Lower leg skin (tissue), 4 donors: Measurements from ENCODE around the gene ABCA4. TPM values are rescaled to one million over a fixed set of nuclear protein-coding genes. Genes with fewer than 3 reads are reported as not detected.

Source experiments
- DNase-seq, 2 donors: peaks; one replicate each; pipeline ENCODE4 v3.0.0-alpha.2; 2019; ENCODE audit warnings: low spot score in 2 of 2
- H3K4me3 ChIP-seq: fragments of 200-600 bp; sonication (generic); 2 replicates; pipeline ENCODE4 v1.5.1; 2017; ENCODE audit warnings: mild to moderate bottlenecking, low read depth; ENCODE audit not compliant: poor library complexity, severe bottlenecking
- POLR2A ChIP-seq, 2 donors: fragments of 450-650 bp; IDR thresholded peaks; one replicate each; pipeline ENCODE4 v1.6.1; 2016 to 2017; ENCODE audit warnings: antibody characterized with exemption in 2 of 2, mild to moderate bottlenecking in 1 of 2, moderate library complexity in 1 of 2
- WGBS, 2 donors: methylation state at CpG; one replicate each; pipeline ENCODE4 v1.1.5; 2018; 5-methylcytosine and 5-hydroxymethylcytosine counted together
- intact Hi-C: fragments of 100-400 bp; cut with DNase I; formaldehyde crosslinking; loops from one replicate; pipeline ENCODE4 v1.15.0; 2023; ENCODE audit warnings: low total_unique reads
- total RNA-seq, 4 donors: library from RNA; depleted of rRNA; stranded (reverse); fragments of >200 nt; gene quantifications; one replicate each; pipeline ENCODE4 v1.1.0, GENCODE V29; 2016
- TF ChIP-seq, protein P1 (sequence below), 3 donors: fragments of 450-650 bp; IDR thresholded peaks; one replicate each; pipeline ENCODE4 v1.5.1; 2016; ENCODE audit warnings: antibody characterized with exemption in 3 of 3, mild to moderate bottlenecking in 3 of 3, moderate library complexity in 2 of 3

Gene ABCA4
- total RNA-seq, 4 donors from 2014 or later: 0.46 to 5.3 (median 3.8) TPM

DNA sequence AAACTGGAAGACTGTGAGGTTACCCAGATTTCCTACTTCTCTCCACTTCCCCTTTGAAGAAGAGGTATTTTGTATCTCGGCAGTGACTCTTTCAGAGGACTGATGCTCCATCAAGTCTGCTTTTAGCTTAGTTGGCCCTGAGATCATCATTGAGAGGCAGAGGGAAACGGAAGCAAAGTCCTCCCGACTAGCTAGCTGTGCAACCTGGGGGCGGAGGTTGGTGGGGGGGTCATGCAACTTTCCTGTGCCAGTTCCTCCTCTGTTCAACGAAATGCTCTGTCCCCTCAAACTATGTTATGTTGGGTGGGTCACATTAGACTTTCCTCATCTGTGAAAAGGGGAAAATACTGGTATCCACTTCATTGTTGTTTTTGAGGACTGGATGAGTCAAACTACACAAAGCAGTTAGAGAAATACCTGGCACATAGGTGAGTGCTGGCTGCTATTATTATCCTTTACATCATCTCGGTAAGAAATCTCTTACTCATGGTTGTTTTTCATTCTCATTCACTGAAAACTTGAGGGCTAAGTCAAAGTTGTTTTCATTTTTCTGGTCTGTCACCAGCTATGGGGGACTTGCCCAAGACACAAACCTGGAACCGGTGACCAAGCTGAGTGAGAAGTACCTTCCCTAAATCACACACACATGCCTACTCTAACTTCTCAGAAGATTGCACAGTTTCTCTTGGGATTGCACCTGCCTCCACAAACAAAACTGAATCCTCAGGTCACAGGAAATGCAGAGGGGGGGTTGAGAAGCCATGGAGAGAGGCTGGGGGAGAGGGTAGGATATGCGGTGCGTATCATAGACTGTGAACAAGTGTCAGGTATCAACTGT, 83.3 kb downstream of the ABCA4 start:
- 67 to 78% methylated on average over 9 of the region's 9 CpGs for WGBS, 2 donors
- TF ChIP-seq, protein P1, sequence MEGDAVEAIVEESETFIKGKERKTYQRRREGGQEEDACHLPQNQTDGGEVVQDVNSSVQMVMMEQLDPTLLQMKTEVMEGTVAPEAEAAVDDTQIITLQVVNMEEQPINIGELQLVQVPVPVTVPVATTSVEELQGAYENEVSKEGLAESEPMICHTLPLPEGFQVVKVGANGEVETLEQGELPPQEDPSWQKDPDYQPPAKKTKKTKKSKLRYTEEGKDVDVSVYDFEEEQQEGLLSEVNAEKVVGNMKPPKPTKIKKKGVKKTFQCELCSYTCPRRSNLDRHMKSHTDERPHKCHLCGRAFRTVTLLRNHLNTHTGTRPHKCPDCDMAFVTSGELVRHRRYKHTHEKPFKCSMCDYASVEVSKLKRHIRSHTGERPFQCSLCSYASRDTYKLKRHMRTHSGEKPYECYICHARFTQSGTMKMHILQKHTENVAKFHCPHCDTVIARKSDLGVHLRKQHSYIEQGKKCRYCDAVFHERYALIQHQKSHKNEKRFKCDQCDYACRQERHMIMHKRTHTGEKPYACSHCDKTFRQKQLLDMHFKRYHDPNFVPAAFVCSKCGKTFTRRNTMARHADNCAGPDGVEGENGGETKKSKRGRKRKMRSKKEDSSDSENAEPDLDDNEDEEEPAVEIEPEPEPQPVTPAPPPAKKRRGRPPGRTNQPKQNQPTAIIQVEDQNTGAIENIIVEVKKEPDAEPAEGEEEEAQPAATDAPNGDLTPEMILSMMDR (IDR thresholded peaks at IDR 0.05): no peak
- no peak for TF ChIP-seq POLR2A (IDR thresholded peaks at IDR 0.05)
- intact Hi-C loops: no loop called here

DNA sequence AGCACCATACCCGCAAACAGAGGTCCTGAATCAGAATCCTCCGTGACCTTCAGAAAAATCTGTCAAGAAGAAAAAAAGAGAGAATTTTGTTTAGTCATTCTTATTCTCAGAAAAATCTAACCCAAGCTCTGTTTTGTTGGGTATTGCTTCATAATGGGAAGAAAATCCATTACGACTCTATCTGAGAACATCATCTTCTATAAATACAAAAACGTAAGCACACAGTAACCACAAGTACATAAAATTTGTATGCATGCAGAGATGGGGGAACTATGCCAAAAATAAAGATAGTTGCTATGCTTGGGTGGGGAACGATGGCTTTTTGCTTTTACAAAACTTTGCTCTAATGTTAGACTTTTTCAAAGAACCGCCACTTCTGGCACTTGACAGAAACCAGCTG, 84.2 kb downstream of the ABCA4 start:
- no peak for DNase-seq
- no peak for TF ChIP-seq POLR2A (IDR thresholded peaks at IDR 0.05)
- TF ChIP-seq, protein P1 (IDR thresholded peaks at IDR 0.05): no peak
- H3K4me3 ChIP-seq: no peak overlapping the region
- WGBS, 2 donors: 62 to 78% methylated on average over 6 of the region's 6 CpGs
- intact Hi-C loops: no loop called here

More for the DNA sequence above, 83.3 kb downstream of the ABCA4 start:
- H3K4me3 ChIP-seq: no peak overlapping the region
- no peak for DNase-seq

DNA sequence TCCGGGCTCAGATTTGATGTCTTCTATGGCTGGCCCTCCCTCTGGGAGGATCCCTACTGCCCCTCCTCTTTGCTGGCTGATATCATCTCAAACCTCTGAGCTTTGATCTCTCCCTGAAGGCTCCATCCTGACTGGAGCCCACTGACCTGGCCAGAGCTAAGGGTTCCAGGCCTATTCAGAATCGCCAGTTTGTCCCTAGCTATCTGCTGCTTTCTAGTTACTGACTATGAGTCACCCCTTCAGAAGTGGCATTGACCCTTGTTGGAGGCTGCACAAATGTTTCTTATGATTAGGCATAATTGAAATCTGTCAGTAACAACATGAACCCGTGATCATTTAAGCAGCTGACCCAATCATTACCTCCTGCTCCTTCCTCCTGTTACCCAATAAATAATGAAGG, 87.1 kb downstream of the ABCA4 start:
- intact Hi-C loops: no loop called here
- WGBS, 2 donors: 73 to 84% methylated on average over 3 of the region's 3 CpGs
- no peak for TF ChIP-seq POLR2A (IDR thresholded peaks at IDR 0.05)
- TF ChIP-seq, protein P1 (IDR thresholded peaks at IDR 0.05): no peak
- no peak for DNase-seq
- no peak overlapping the region for H3K4me3 ChIP-seq

DNA sequence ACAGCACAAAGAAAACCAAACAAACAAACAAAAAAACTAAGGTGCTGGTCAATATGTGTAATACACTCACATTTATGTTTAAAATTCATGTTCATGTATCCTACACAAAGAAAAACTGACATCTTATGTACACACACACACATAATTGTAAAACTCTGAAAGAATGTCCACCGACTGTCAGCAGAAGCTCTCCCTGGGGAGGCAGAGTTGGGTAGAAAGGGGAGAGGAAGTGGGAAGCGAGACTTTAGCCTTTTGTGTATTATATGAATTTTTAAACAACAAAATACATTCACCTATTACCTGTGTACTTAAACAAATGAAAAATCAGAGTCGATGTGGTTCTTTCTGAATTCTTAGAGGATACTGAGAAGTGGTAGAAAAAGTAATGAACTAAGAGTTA, 88.3 kb downstream of the ABCA4 start:
- no peak for DNase-seq
- WGBS, 2 donors: 85% methylated on average over 3 of the region's 3 CpGs
- no peak overlapping the region for H3K4me3 ChIP-seq
- intact Hi-C loops: no loop called here
- TF ChIP-seq, protein P1 (IDR thresholded peaks at IDR 0.05): no peak
- no peak for TF ChIP-seq POLR2A (IDR thresholded peaks at IDR 0.05)

DNA sequence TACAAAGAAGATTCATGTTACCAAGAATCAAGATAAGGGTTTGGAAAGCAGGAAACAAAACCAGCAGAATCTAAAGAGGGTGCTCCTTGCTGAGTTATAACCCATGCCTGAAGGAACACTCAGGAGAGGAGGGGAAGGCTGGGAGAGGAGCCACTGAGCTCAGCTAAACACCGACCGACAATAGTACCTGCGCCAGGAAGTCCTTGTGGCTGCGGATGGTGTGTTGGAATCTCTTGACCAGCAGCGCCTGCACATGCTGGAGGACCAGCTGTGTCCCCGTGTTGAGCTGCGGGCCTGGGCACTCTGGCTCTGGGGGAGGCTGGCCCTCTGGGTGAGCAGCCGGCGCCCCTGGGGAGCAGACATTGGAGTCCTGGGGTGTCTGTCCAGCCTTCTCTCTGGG, 89.4 kb downstream of the ABCA4 start:
- TF ChIP-seq POLR2A (IDR thresholded peaks at IDR 0.05): no peak
- TF ChIP-seq, protein P1 (IDR thresholded peaks at IDR 0.05): no peak
- DNase-seq: no peak
- intact Hi-C loops: no loop called here
- no peak overlapping the region for H3K4me3 ChIP-seq
- WGBS, 2 donors: 93 to 94% methylated on average over 9 of the region's 9 CpGs
